ENCODE data around the gene RHOA. TPM values are rescaled to one million over a fixed set of nuclear protein-coding genes. Genes with fewer than 3 reads are reported as not detected.

RHOA gene
- total and polyA plus RNA-seq, 2 of the 13 experiments (the other 11 are each of a cell fraction or from before 2014, with no cell fraction given) = 131 to 177 TPM

DNA sequence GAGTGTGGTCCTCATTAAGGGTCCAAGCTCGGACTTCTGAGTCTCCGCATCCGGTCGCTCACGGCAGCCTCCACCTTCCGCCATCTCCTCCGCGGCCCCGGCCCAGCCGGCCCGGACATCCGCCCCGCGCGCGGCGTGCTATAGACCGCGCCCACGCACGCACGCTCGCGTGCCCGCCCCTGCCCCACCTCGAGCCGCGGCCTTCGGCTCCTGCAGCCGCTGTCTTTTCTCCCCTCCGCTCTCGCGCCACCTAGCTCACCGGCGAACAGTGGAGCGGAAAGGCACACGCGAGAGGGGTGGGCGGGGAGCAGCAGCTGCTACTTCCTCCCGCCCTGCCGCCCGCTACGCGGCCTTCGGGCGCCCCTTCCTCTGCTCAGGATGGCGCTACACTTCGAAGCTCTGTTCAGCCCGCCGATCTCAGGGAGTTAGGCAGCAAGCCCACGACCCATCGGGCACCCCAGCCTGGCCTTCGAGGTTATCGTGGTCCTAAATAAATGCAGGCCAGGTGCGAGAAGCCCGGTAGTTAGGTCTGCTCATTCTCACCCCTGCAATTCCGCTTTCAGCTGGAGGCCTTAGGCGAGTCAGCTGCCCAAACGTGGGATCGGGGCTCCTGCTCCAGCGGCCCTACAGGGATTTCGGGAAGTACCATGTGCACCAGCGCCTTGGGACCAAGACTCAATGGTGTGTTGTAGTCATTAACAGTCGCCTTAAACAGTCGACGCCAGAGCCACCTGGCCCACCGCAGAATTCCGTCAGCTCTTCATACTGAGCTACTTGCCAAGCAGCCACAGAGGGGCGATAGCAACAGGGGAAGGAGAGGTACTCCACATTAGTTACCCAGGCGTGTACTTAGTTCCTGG is 71.6 kb downstream of the RHOA start, which contains the start of gene USP4 (continued):
- TF ChIP-seq, protein P1, sequence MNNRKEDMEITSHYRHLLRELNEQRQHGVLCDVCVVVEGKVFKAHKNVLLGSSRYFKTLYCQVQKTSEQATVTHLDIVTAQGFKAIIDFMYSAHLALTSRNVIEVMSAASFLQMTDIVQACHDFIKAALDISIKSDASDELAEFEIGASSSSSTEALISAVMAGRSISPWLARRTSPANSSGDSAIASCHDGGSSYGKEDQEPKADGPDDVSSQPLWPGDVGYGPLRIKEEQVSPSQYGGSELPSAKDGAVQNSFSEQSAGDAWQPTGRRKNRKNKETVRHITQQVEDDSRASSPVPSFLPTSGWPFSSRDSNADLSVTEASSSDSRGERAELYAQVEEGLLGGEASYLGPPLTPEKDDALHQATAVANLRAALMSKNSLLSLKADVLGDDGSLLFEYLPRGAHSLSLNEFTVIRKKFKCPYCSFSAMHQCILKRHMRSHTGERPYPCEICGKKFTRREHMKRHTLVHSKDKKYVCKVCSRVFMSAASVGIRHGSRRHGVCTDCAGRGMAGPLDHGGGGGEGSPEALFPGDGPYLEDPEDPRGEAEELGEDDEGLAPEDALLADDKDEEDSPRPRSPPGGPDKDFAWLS (CRISPR knock-in tag; IDR thresholded peaks at IDR 0.05; ENCODE audit: borderline replicate concordance) = peak; percentile 87; the same call in 1 of the 2 replicates
- TF ChIP-seq JUND (CRISPR knock-in tag; IDR thresholded peaks at IDR 0.05) (no peak; the same call in 1 of the 2 replicates), SRSF1 (optimal IDR thresholded peaks at IDR 0.05; ENCODE audit: low read depth, low read length) (no peak), ZNF605 (CRISPR knock-in tag; IDR thresholded peaks at IDR 0.05) (peak; percentile 99), MAFG (CRISPR knock-in tag; IDR thresholded peaks at IDR 0.05) (no peak), SALL1 (CRISPR knock-in tag; IDR thresholded peaks at IDR 0.05) (peak; percentile 98), MTF2 (CRISPR knock-in tag; IDR thresholded peaks at IDR 0.05; ENCODE audit: borderline replicate concordance) (0 out of 2 replicates have a peak, but pooled peaks have one; percentile 71), RARG (CRISPR knock-in tag; IDR thresholded peaks at IDR 0.05; ENCODE audit: low read depth) (peak; percentile 96)
- TF ChIP-seq, protein P2, sequence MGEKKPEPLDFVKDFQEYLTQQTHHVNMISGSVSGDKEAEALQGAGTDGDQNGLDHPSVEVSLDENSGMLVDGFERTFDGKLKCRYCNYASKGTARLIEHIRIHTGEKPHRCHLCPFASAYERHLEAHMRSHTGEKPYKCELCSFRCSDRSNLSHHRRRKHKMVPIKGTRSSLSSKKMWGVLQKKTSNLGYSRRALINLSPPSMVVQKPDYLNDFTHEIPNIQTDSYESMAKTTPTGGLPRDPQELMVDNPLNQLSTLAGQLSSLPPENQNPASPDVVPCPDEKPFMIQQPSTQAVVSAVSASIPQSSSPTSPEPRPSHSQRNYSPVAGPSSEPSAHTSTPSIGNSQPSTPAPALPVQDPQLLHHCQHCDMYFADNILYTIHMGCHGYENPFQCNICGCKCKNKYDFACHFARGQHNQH (CRISPR knock-in tag; IDR thresholded peaks at IDR 0.05) = peak; percentile 86
- TF ChIP-seq, protein P3, sequence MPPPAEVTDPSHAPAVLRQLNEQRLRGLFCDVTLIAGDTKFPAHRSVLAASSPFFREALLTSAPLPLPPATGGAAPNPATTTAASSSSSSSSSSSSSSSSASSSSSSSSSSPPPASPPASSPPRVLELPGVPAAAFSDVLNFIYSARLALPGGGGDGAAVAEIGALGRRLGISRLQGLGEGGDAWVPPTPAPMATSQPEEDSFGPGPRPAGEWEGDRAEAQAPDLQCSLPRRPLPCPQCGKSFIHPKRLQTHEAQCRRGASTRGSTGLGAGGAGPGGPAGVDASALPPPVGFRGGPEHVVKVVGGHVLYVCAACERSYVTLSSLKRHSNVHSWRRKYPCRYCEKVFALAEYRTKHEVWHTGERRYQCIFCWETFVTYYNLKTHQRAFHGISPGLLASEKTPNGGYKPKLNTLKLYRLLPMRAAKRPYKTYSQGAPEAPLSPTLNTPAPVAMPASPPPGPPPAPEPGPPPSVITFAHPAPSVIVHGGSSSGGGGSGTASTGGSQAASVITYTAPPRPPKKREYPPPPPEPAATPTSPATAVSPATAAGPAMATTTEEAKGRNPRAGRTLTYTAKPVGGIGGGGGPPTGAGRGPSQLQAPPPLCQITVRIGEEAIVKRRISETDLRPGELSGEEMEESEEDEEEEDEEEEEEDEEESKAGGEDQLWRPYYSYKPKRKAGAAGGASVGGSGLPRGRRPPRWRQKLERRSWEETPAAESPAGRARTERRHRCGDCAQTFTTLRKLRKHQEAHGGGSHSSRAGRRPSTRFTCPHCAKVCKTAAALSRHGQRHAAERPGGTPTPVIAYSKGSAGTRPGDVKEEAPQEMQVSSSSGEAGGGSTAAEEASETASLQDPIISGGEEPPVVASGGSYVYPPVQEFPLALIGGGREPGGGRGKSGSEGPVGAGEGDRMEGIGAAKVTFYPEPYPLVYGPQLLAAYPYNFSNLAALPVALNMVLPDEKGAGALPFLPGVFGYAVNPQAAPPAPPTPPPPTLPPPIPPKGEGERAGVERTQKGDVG (CRISPR knock-in tag; IDR thresholded peaks at IDR 0.05; ENCODE audit: borderline replicate concordance) = peak; percentile 76; the same call in 1 of the 2 replicates
- TF ChIP-seq, protein P4, sequence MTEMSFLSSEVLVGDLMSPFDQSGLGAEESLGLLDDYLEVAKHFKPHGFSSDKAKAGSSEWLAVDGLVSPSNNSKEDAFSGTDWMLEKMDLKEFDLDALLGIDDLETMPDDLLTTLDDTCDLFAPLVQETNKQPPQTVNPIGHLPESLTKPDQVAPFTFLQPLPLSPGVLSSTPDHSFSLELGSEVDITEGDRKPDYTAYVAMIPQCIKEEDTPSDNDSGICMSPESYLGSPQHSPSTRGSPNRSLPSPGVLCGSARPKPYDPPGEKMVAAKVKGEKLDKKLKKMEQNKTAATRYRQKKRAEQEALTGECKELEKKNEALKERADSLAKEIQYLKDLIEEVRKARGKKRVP (CRISPR knock-in tag; IDR thresholded peaks at IDR 0.05) = peak in 1 of 2 experiments; percentile 76; a peak in 2 of 4 replicates
- TF ChIP-seq, protein P5, sequence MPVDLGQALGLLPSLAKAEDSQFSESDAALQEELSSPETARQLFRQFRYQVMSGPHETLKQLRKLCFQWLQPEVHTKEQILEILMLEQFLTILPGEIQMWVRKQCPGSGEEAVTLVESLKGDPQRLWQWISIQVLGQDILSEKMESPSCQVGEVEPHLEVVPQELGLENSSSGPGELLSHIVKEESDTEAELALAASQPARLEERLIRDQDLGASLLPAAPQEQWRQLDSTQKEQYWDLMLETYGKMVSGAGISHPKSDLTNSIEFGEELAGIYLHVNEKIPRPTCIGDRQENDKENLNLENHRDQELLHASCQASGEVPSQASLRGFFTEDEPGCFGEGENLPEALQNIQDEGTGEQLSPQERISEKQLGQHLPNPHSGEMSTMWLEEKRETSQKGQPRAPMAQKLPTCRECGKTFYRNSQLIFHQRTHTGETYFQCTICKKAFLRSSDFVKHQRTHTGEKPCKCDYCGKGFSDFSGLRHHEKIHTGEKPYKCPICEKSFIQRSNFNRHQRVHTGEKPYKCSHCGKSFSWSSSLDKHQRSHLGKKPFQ (CRISPR knock-in tag; IDR thresholded peaks at IDR 0.05; ENCODE audit: insufficient replicate concordance) = peak; percentile 88
- TF ChIP-seq, protein P6, sequence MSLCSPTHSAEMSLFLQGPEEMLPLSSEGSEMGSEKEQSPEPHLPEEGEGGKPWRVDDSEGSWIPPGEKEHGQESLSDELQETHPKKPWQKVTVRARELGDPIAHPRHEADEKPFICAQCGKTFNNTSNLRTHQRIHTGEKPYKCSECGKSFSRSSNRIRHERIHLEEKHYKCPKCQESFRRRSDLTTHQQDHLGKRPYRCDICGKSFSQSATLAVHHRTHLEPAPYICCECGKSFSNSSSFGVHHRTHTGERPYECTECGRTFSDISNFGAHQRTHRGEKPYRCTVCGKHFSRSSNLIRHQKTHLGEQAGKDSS (CRISPR knock-in tag; IDR thresholded peaks at IDR 0.05; ENCODE audit: borderline replicate concordance, low read depth) = peak; percentile 99
- TF ChIP-seq, protein P7, sequence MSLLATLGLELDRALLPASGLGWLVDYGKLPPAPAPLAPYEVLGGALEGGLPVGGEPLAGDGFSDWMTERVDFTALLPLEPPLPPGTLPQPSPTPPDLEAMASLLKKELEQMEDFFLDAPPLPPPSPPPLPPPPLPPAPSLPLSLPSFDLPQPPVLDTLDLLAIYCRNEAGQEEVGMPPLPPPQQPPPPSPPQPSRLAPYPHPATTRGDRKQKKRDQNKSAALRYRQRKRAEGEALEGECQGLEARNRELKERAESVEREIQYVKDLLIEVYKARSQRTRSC (CRISPR knock-in tag; IDR thresholded peaks at IDR 0.05; ENCODE audit: low read depth) = peak; percentile 91; the same call in 1 of the 2 replicates
